Osteocyte (in vitro differentiated cells): ENCODE data around the gene CHRDL1. TPM values are rescaled to one million over a fixed set of nuclear protein-coding genes. Genes with fewer than 3 reads are reported as not detected.

ENCODE experiments used
- DNase-seq: peaks from one replicate; pipeline ENCODE4 v3.0.0; 2021; ENCODE audit warnings: mixed read lengths; ENCODE audit not compliant: unreplicated experiment; ENCODE audit errors: extremely low spot score
- H3K27ac Mint-ChIP-seq: one replicate; pipeline ENCODE4 v1.8.0; 2021; ENCODE audit warnings: mild to moderate bottlenecking, mixed read lengths; ENCODE audit not compliant: unreplicated experiment
- H3K27me3 Mint-ChIP-seq: one replicate; pipeline ENCODE4 v1.8.0; 2021; ENCODE audit warnings: mixed read lengths; ENCODE audit not compliant: unreplicated experiment
- H3K36me3 Mint-ChIP-seq: one replicate; pipeline ENCODE4 v1.8.0; 2021; ENCODE audit warnings: mixed read lengths; ENCODE audit not compliant: unreplicated experiment
- H3K4me1 Mint-ChIP-seq: one replicate; pipeline ENCODE4 v1.8.0; 2021; ENCODE audit warnings: mixed read lengths; ENCODE audit not compliant: unreplicated experiment
- H3K4me3 Mint-ChIP-seq: one replicate; pipeline ENCODE4 v1.8.0; 2021; ENCODE audit warnings: mild to moderate bottlenecking, moderate library complexity, mixed read lengths; ENCODE audit not compliant: unreplicated experiment
- H3K9me3 Mint-ChIP-seq: one replicate; pipeline ENCODE4 v1.8.0; 2021; ENCODE audit warnings: mixed read lengths; ENCODE audit not compliant: unreplicated experiment
- CTCF ChIP-seq: fragments of 200-600 bp; sonication (generic); IDR thresholded peaks from 2 replicates; pipeline ENCODE4 v1.5.0; 2021; ENCODE audit warnings: antibody characterized with exemption, mild to moderate bottlenecking, moderate library complexity
- total RNA-seq: library from RNA; stranded (reverse); gene quantifications from 2 replicates; pipeline ENCODE4 v1.2.1, GENCODE V29; 2021

CHRDL1 gene
- total RNA-seq, 1 donor from 2014 or later: 0.32 TPM

GRCh38 chrX:110713666-110714065 lies 82.0 kb downstream of the CHRDL1 start:
- H3K9me3 Mint-ChIP-seq: no peaks in the 10 kb centered on the region
- DNase-seq: no peak
- no peaks in the 10 kb centered on the region for H3K36me3 Mint-ChIP-seq
- no peak overlapping the region for H3K4me3 Mint-ChIP-seq
- peaks cover 33% of the 10 kb centered on the region for H3K27me3 Mint-ChIP-seq
- no peaks in the 10 kb centered on the region for H3K4me1 Mint-ChIP-seq
- no peak overlapping the region for H3K27ac Mint-ChIP-seq
- TF ChIP-seq CTCF: no peak

GRCh38 chrX:110706446-110706845 lies 89.2 kb downstream of the CHRDL1 start:
- peaks cover 4% of the 10 kb centered on the region for H3K9me3 Mint-ChIP-seq
- H3K27ac Mint-ChIP-seq: no peak overlapping the region
- H3K4me3 Mint-ChIP-seq: no peak overlapping the region
- no peak for DNase-seq
- no peaks in the 10 kb centered on the region for H3K4me1 Mint-ChIP-seq
- H3K27me3 Mint-ChIP-seq: peaks cover 18% of the 10 kb centered on the region
- no peaks in the 10 kb centered on the region for H3K36me3 Mint-ChIP-seq
- TF ChIP-seq CTCF: no peak

DNA sequence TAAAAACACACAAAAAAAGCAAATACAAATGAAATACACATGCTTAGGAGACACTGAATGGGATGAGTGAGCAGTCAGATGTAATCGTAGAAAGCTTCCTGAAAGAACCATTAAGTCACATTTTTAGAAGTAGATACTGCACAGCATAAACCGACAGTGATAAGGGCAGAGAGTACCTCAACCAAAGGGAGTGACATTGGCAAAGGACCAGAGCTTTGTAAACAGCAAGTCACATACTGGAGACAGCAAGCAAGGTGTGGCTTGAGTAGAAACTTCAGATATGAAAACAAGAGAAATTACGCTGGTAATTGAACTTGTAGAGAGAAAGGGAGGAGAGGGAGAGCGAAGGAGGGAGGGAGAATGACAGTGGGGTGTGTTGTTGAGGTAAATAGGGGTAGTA lies 92.0 kb downstream of the CHRDL1 start:
- Mint-ChIP-seq H3K27me3 (peaks cover 21% of the 10 kb centered on the region), H3K36me3 (no peaks in the 10 kb centered on the region), H3K4me1 (no peaks in the 10 kb centered on the region), H3K27ac (no peak overlapping the region), H3K9me3 (peaks cover 4% of the 10 kb centered on the region), H3K4me3 (no peak overlapping the region)
- TF ChIP-seq CTCF: no peak
- no peak for DNase-seq

- DNase-seq: no peak
- H3K4me3 Mint-ChIP-seq: no peak overlapping the region
- no peak overlapping the region for H3K27ac Mint-ChIP-seq
- no peak for TF ChIP-seq CTCF
- H3K36me3 Mint-ChIP-seq: no peaks in the 10 kb centered on the region
- H3K4me1 Mint-ChIP-seq: no peaks in the 10 kb centered on the region
- peaks cover 11% of the 10 kb centered on the region for H3K27me3 Mint-ChIP-seq
- no peaks in the 10 kb centered on the region for H3K9me3 Mint-ChIP-seq
Observed at GRCh38 chrX:110699109-110699508, 96.5 kb downstream of the CHRDL1 start.

GRCh38 chrX:110698696-110699095 lies 96.9 kb downstream of the CHRDL1 start:
- no peak overlapping the region for H3K4me3 Mint-ChIP-seq
- peaks cover 9% of the 10 kb centered on the region for H3K27me3 Mint-ChIP-seq
- TF ChIP-seq CTCF: no peak
- no peaks in the 10 kb centered on the region for H3K36me3 Mint-ChIP-seq
- DNase-seq: no peak
- no peaks in the 10 kb centered on the region for H3K4me1 Mint-ChIP-seq
- no peak overlapping the region for H3K27ac Mint-ChIP-seq
- no peaks in the 10 kb centered on the region for H3K9me3 Mint-ChIP-seq
